Activated T-helper 1 cell treated with Interleukin-2 at 50 U/mL for 16 hours (primary cell): ENCODE data around the gene TMEM59L.
"Not testable (repeated sequence)": the region's sequence is repeated elsewhere in the genome, so short reads cannot be mapped to it uniquely, and the experiment has no call there.

ENCODE experiments used
- DNase-seq: peaks from one replicate; pipeline ENCODE4 v3.0.0-alpha.2; 2020; ENCODE audit warnings: low read depth

Gene TMEM59L

DNA sequence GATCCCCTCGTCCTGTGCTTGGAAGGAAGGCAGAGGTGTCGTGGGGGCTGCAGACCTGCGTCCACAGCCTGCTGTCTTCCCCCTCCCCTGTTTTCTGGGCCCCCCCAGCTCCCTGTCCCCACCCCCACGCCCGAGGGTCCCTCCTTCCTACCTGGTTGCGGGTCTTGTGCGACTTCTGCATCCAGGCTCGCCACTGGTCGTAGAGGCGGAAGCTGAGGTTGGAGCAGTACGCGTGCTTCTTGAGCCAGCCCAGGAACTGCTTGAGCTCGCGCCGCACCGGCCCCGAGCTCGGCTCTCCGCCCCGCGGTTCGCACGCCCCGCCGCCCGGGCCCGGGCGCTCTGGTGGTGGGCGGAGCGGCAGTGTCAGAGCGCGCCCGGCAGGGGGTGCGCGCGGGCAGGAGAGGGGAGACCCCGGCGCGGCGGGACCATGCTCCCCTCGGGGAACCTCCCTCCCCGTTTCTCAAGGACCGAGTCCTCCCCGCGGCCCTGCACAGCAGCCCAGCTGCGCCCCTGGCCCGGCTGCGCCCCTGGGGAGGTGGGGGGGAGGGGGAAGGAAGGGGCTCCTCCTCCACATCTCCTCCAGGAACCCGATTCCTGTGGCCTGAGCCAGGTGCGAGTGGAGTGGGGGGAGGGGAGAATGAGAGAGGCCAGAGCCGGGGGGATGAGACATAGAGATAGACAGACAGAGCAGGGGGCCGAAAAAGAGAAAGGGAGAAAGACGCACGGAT is 18.4 kb upstream of the TMEM59L start:
- peak; percentile 55 for DNase-seq

DNA sequence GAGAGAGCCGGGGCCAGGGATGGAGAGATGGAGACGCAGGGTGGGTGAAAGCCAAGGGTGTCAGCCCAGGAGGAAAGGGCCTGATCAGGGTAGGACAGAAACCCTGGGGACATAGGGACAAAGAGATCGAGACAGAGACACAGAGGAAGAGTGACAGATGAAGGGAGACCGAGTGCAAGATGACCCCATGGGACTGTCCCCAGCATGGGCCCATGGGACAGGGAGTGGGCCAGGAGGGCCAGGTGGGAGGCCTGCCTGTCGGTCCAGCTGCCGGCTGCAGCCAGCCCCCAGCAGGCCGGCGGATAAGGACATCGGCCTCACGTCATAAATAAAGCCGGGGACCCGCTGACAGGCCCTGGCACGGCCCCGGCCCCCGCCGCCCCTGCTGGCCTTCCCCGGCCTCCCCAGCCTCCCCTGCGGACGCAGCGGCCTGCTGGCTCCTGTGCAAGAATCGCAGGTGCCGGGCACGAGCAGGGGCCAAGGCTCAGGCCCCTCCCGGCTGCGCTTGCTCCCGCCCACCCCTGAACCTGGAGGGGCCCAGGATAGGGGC is 17.8 kb upstream of the TMEM59L start:
- no peak for DNase-seq

GRCh38 chr19:18595475-18595874 is 17.2 kb upstream of the TMEM59L start:
- no peak for DNase-seq

- no peak for DNase-seq
Measured at GRCh38 chr19:18596752-18597157, 15.9 kb upstream of the TMEM59L start.

DNA sequence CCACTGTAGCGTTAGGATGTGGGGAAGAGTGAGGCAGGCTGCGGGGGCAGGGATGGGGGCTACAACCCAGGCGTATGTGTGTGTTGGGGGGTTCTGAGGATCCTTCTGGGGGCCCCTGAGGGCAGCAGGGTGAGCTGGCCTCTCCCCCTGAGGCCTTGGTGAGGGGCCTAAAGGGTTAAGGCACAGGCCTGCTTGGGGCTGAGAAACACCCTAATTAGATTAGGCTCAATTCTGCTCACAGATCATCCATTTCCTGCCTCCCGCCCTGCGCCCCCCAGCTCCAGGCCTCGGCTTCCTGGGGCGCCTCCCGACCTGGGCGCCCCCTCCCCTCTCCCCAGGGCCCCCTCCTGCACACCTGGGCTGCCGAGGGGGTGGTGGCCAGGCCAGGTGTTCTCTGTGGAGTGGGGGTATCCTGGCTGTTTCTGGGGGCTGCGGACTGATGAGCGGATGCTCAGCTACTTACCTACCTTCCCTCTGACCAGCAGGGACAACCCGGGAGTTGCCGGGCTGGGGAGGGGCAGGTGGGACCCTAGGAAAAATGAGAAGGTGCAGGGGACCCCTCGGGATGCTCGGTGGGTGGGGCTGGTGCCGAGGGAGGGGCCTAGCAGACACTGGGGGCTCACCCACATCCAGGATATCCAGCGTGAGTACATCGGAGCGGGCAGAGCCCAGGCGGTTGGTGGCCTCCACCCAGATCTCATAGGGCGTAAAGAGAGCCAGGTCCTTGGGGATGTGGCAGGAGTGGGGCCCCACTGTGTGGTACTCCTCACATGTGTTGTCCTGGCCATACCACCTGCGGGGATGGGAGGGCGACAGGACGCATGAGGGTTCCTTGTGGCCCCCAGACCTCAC is 14.6 kb upstream of the TMEM59L start:
- DNase-seq, result no peak

GRCh38 chr19:18599485-18599884 is 13.2 kb upstream of the TMEM59L start:
- DNase-seq, result no peak

DNA sequence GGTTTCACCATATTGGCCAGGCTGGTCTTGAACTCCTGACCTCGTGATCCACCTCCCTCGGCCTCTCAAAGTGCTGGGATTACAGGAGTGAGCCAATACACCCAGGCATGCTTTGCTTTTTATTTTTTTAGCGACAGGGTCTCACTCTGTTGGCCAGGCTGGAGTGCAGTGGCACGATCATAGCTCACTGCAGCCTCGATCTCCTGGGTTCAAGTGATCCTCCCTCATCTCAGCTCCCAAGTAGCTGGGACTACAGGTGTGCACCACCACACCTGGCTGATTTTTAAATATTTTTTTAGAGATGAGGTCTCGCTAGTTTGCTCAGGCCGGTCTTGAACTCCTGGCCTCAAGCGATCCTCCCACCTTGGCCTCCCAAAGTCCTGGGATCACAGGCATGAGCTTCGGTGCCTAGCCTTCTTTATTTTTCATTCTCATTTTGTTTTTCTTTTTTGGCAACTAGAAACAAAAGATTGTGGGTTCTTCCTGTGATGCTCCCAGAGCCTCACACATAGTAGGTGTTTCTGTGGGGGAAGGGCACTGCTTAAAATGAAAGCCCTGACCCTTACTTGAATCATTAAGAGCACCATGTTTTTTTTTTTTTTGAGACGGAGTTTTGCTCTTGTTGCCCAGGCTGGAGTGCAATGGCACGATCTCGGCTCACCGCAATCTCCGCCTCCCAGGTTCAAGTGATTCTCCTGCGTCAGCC is 11.8 kb upstream of the TMEM59L start:
- DNase-seq, result not testable (repeated sequence)

- DNase-seq, result no peak
Measured at GRCh38 chr19:18601875-18602274, 10.8 kb upstream of the TMEM59L start.

- DNase-seq, result no peak
Measured at GRCh38 chr19:18603255-18603957, 9.3 kb upstream of the TMEM59L start.

DNA sequence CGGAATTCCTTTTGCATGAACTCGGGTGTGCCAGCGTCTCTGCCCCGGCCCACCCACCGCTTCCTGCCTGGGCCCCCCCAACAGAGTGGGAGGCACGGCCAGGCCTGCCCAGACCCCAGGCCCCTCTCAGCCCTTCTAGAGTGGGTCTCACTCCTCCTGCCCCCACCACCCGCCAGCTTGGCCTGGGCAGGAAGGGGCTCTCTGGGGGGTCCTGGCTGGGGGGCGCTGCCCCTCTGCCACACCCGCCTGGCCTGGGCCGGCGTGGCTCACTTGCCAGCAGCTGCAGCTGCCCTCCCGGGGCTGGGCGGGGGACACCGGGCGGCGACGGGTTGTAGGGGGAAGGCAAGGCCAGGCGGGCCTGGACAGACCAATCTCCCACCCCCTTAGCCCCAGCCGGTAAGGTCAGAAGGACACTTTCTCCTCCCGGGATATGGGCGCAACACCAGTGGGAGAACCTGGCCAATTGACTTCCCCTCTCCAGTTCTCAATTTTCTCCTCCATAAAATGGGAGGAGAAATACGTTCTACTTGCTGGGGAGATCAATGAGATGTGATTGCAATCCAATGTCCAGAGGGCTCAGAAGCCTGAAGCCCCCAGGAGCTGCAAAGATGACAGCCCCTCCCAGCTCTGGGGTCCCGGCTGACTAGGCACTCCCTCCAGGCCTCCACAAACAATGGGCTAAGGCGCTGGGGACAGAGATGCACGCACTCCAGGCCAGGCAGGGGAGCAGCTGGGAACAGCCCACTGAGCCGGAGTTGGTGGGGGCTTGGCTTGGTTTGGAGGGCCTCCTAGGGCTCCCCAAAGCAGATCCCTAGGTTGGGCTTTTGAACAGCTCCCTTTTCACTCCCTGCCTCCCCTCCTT is 8.5 kb upstream of the TMEM59L start:
- DNase-seq, result no peak

GRCh38 chr19:18604820-18605159 is 7.9 kb upstream of the TMEM59L start:
- DNase-seq, result no peak

- DNase-seq, result no peak
Measured at GRCh38 chr19:18605196-18605545, 7.5 kb upstream of the TMEM59L start.

DNA sequence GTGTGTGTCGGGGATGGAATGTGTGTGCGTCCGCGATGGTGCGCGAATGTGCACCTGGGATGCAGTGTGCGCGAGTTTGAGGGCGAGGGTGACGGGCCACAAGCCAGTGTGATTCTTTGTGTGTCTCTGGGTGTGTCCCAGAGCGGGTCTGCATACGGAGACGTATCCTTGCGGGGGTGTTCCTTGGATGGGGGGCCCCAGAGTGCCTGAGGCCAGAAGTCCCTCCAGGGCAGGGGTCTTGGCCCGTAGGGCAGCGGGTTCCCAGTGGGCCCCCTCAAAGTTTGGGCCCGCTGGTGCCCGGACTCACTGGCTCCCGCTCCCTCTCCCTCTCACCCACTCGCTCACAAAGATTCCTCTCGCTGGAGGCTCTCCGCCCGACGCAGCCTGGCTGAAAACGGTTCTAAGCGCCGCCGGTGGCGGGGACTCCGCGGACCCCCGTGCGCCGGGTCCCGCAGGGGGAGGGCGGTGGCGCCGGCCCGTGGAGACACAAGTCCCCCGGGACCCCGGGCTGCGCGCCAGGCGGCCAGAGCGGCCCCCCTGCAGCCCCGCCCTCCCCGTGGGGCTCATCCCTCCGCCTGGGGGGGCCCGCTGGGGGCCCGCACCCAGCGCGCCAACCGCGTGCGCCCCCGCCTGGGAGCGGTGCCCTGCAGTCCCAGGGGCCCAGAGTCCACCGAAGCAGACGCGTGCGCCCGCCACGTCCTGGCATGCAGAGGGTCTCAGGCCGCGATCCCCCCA is 7.0 kb upstream of the TMEM59L start:
- no peak for DNase-seq

GRCh38 chr19:18606281-18607225 is 6.1 kb upstream of the TMEM59L start, which contains the start of gene CRLF1:
CRLF1 (minus strand) TSS chr19:18606799; CDS start chr19:18606656, 143 bp downstream.
- DNase-seq, result no peak

DNA sequence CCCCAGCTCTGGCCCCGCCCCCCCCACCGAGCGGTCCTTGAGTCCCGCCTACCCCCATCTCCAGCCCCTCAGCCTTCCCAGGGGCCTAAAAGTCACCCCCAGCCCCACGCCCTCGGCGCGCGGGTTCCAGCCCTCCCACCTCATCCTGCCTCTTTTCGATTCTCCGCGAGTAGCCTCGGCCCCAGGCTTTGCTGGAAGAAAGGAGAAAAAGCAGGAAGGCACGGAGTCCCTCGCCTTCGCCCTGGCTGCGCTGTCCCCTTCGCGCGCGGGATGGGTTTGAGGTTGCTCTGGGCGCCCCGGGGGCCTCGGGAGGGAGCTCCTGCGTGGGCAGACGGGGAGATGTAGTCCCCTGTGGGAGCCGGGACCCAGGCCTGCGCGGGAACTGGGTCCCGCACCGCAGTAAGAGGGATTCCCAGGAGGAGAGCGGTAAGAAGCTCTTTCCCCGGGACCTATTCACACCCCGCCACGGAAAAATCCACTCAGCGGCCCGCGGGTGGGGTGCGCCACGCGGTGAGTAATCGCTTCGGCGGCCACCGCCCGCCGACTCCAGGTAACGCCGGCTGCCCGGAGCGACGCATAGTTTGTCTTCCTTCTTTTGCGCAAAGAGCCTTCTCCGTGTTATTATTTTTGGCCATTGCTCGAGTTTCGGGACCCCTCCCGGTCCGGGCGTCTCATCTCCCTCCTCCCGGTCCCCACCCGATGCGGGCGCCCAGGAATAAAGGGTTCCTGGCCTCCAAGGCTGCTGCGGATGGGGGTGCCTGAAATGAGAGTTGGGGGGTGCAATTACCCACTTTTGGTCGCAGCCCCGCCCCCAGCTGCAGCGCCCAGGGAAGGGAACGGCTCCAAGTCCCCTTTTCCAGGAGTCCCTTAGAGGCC is 5.2 kb upstream of the TMEM59L start:
- no peak for DNase-seq

DNA sequence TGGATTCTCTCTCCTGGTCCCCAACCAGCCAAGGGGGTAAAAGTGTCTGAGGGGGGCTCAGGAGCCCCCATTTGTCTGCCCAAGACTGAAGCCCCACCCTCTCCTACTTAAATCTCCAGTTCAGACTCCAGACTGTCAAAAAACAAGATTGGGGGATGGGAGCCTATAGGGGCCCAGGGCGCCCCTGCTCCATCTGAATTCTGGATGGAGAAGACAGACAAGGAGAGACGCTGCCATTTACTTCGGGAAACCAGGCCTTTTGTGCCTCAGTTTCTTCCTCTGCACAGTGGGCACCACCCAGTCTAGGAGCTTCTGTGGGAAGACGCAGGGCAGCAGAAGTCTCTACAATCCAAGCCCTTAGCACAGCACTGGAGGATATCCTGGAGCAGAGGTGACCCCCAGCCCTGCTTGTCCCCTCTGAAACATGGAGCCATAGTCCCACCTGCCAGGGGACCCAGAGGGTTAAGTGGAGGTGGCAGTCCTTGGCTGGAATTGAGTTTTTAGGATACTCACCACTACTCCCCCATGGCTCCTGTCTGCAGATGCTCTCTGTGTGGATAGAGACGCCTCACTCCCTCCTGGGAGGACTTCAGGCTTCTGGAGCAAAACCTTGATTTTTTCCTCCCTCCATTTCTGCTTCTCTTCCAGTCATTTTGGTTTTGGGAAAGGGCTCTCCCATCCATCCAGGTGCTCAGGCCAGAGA is 4.4 kb upstream of the TMEM59L start:
- no peak for DNase-seq
